Heart left ventricle (tissue), 16 donors: ENCODE results near the gene KLRF1. TPM values are rescaled to one million over a fixed set of nuclear protein-coding genes. Genes with fewer than 3 reads are reported as not detected.
A peak's percentile ranks its signal among the peaks of the same experiment; 100 is the strongest.

ENCODE experiments used
- ATAC-seq, 4 donors: fragments of 200-7000 bp; cut with Tn5 transposase; one replicate each; pipeline ENCODE4 v1.9.1; 2020 to 2022; ENCODE audit warnings: moderate library complexity in 4 of 4, mild to moderate bottlenecking in 3 of 4, moderate number of reproducible peaks in 1 of 4
- DNase-seq, 5 donors: peaks; one replicate each; pipeline ENCODE4 v3.0.0-alpha.2; 2020
- H3K27ac ChIP-seq, 12 donors: fragments of 200-600 bp; sonication (generic) in 4 of 12; one replicate each; pipeline versions ENCODE4 v1.5.0 to v1.8.0; 2016 to 2022; ENCODE audit warnings: mild to moderate bottlenecking in 2 of 12
- H3K27me3 ChIP-seq, 9 donors: fragments of 200-600 bp; sonication (generic) in 2 of 9; one replicate each; pipeline versions ENCODE4 v1.5.1 to v1.8.0; 2016 to 2022; ENCODE audit warnings: mild to moderate bottlenecking in 3 of 9
- H3K36me3 ChIP-seq, 9 donors: fragments of 200-600 bp; sonication (generic) in 2 of 9; one replicate each; pipeline versions ENCODE4 v1.5.0 to v1.8.0; 2018 to 2022; ENCODE audit warnings: mild to moderate bottlenecking in 2 of 9
- H3K4me1 ChIP-seq, 12 donors: fragments of 200-600 bp; sonication (generic) in 4 of 12; one replicate each; pipeline versions ENCODE4 v1.5.0 to v1.8.0; 2016 to 2022; ENCODE audit warnings: mild to moderate bottlenecking in 3 of 12
- H3K4me3 ChIP-seq, 12 donors: fragments of 200-600 bp; sonication (generic) in 4 of 12; one replicate each; pipeline versions ENCODE4 v1.5.0 to v1.8.0; 2017 to 2022; ENCODE audit warnings: mild to moderate bottlenecking in 9 of 12, moderate library complexity in 4 of 12
- H3K9me3 ChIP-seq, 12 donors: fragments of 200-600 bp; sonication (generic) in 4 of 12; one replicate each; pipeline versions ENCODE4 v1.5.0 to v1.8.0; 2016 to 2022; ENCODE audit warnings: mild to moderate bottlenecking in 1 of 12
- CTCF ChIP-seq, 12 donors: fragments of 200-600 bp; sonication (generic) in 4 of 12; IDR thresholded peaks; one replicate each; pipeline versions ENCODE4 v1.5.0 to v1.8.0; 2018 to 2022; ENCODE audit warnings: antibody characterized with exemption in 12 of 12, mild to moderate bottlenecking in 5 of 12
- POLR2A ChIP-seq, 2 donors: fragments of 450-650 bp; IDR thresholded peaks; one replicate each; pipeline ENCODE4 v1.6.1; 2017; ENCODE audit warnings: antibody characterized with exemption in 2 of 2, mild to moderate bottlenecking in 2 of 2, moderate library complexity in 2 of 2
- WGBS, 4 donors: extraction: QIAGEN DNeasy Blood & Tissue Kit in 2 of 4; methylation state at CpG; one replicate each; pipeline versions ENCODE4 v1.1.5 to v1.1.7; 2013 to 2018; 5-methylcytosine and 5-hydroxymethylcytosine counted together
- intact Hi-C, 10 donors: fragments of 100-400 bp; cut with DNase I; formaldehyde crosslinking; loops; one replicate each; pipeline versions ENCODE4 v1.11.1 to v1.14.2; 2022
- polyA plus RNA-seq, 2 donors: library from polyadenylated mRNA; stranded (reverse); fragments of 200-250 nt; gene quantifications; one replicate each; pipeline ENCODE4 v1.2.3, GENCODE V29; 2013
- total RNA-seq, 9 donors: library from RNA; depleted of rRNA in 2 of 9; stranded (reverse); fragments of >200 nt in 2 of 9; fragmentation: NEBNext Ultra II Directional in 3 of 9; extraction: Animal tissue kit (Norgen Biotek cat#: 25700) in 3 of 9; gene quantifications; one replicate each; pipeline versions ENCODE4 v1.1.0 to v1.2.4, GENCODE V29; 2016 to 2023
- donor health status: ischemic (EF 13 %, LVEDD 7.1; RV severe dilation, severe dysfunction).
- donor health status: healthy with polysubstance abuse.
- donor health status: DM: no; HTN: yes; CAD: no.
- donor health status: DM: no; HTN: no; CAD: no.
- donor health status: ischemic (EF 25% LVEDD 6.9; RV normal size, moderate dysfunction).
- donor health status: ischemic (EF 25% LVEDD 5.7; RV mildly dilated, moderate dysfunction).
- donor health status: healthy.
- donor health status: DM: yes; HTN: yes; CAD: no.
- donor health status: ischemic (EF 35%, LVEDD 5.7; RV mildly dilated, moderate dysfunction).
- donor health status: nonischemic (EF 11% LVEDD 7.7; RV severe dilation, severe dysfunction).
- donor health status: DM: yes; HTN: yes; CAD: no.
- donor health status: PGD.
- donor health status: ischemic (EF 29% LVEDD 5.4; RV normal size, mild dysfunction).
- donor health status: nonischemic (EF 23%, LVEDD 6.1; RV moderate dilation, normal function).

Gene KLRF1
- total and polyA plus RNA-seq, 11 donors = 0.08 to 1.1 (median 0.56) TPM; not detected in 2

DNA sequence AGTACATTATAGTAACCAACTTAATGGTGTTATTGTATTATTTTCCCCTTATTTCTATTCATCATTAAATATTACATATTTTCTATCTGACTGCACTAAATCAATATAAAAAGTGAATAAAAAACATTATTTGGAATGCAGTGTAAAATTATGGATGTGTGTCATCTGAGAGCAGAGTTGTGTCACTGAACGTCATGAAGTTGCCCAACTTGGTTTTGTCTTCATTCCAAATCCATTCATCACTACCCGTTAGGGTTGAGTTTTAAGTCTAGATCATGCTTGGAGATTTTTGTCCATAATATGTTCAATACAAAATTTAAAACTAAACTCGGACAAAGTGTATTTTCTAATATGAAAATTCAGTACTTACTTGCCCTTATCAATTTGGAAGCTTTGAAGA is 16.1 kb downstream of the KLRF1 start:
- no peak overlapping the region for H3K27ac ChIP-seq
- ATAC-seq (no peak), DNase-seq (no peak)
- TF ChIP-seq POLR2A (IDR thresholded peaks at IDR 0.05) = no peak
- no peak for TF ChIP-seq CTCF (IDR thresholded peaks at IDR 0.05)
- H3K27me3 ChIP-seq = no peaks in the 10 kb centered on the region
- WGBS, 4 donors = 57 to 78% (median 75%) methylated on average over 3 of the region's 3 CpGs
- H3K4me3 ChIP-seq = no peak overlapping the region
- H3K36me3 ChIP-seq = no peaks in the 10 kb centered on the region
- H3K9me3 ChIP-seq = peaks cover 0 to 30% (median 6%) of the 10 kb centered on the region in 12 donors
- H3K4me1 ChIP-seq = no peaks in the 10 kb centered on the region
- intact Hi-C loops = no loop called here

GRCh38 chr12:9848899-9849298 is 21.6 kb downstream of the KLRF1 start:
- no peaks in the 10 kb centered on the region for H3K4me1 ChIP-seq
- peaks cover 0 to 43% (median 13%) of the 10 kb centered on the region in 12 donors for H3K9me3 ChIP-seq
- TF ChIP-seq POLR2A (IDR thresholded peaks at IDR 0.05) = no peak
- WGBS, 4 donors = 49 to 63% (median 60%) methylated on average over 5 of the region's 5 CpGs
- intact Hi-C loops = no loop called here
- no peak overlapping the region for H3K27ac ChIP-seq
- H3K36me3 ChIP-seq = peaks cover 0 to 24% (median 19%) of the 10 kb centered on the region in 9 donors
- H3K27me3 ChIP-seq = no peaks in the 10 kb centered on the region
- H3K4me3 ChIP-seq = no peak overlapping the region
- DNase-seq = no peak
- no peak for ATAC-seq

- no peak for DNase-seq
- 94 to 95% (median 95%) methylated on average over 5 of the region's 5 CpGs for WGBS, 4 donors
- Histone ChIP-seq H3K4me1 (no peaks in the 10 kb centered on the region), H3K27me3 (no peaks in the 10 kb centered on the region), H3K27ac (no peak overlapping the region), H3K9me3 (peaks cover 0 to 34% (median 12%) of the 10 kb centered on the region in 12 donors), H3K4me3 (no peak overlapping the region), H3K36me3 (peaks cover 0 to 45% (median 25%) of the 10 kb centered on the region in 9 donors)
- TF ChIP-seq POLR2A (IDR thresholded peaks at IDR 0.05) (no peak), CTCF (IDR thresholded peaks at IDR 0.05) (no peak)
- intact Hi-C loops = no loop called here
- ATAC-seq = no peak
Observed at GRCh38 chr12:9851050-9851449, 23.8 kb downstream of the KLRF1 start.

DNA sequence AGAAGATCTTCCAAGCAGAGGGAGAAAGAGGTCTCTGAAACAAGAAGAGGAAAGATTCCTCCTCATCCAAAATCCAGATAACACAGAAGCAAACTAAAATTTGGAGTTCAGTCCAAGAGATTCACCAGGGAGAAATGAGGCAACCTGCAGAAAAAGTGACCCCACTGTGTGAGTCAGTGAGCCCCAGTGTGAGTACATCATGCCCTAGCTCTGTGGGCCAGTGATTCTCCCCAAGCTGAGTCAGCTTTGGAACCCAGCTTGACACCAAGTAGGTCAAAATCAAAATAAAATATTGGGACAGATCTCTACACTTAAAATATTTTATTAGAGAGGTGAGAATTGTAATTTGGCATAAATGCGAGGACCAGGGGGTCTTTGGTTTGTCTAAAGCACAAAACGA is 24.6 kb downstream of the KLRF1 start:
- Histone ChIP-seq H3K36me3 (peaks cover 0 to 54% (median 34%) of the 10 kb centered on the region in 9 donors), H3K27me3 (no peaks in the 10 kb centered on the region), H3K9me3 (peaks cover 0 to 26% (median 10%) of the 10 kb centered on the region in 12 donors), H3K4me1 (peaks cover 0 to 7% (median 0%) of the 10 kb centered on the region in 12 donors), H3K27ac (no peak overlapping the region), H3K4me3 (no peak overlapping the region)
- TF ChIP-seq POLR2A (IDR thresholded peaks at IDR 0.05) (no peak), CTCF (IDR thresholded peaks at IDR 0.05) (no peak)
- WGBS, 4 donors = 87 to 94% (median 90%) methylated on average over 2 of the region's 2 CpGs
- DNase-seq (no peak), ATAC-seq (no peak)
- intact Hi-C loops = no loop called here

- 83 to 95% (median 86%) methylated on average over 1 of the region's 1 CpG for WGBS, 4 donors
- no peaks in the 10 kb centered on the region for H3K9me3 ChIP-seq
- no peak for DNase-seq
- TF ChIP-seq CTCF (IDR thresholded peaks at IDR 0.05) (no peak), POLR2A (IDR thresholded peaks at IDR 0.05) (no peak)
- H3K27me3 ChIP-seq = no peaks in the 10 kb centered on the region
- intact Hi-C loops = no loop called here
- H3K4me1 ChIP-seq = peaks cover 0 to 35% (median 0%) of the 10 kb centered on the region in 12 donors
- peak overlapping the region in 1 of 12 donors; percentile 67 for H3K27ac ChIP-seq
- no peak overlapping the region for H3K4me3 ChIP-seq
- no peak for ATAC-seq
- H3K36me3 ChIP-seq = peaks cover 0 to 60% (median 38%) of the 10 kb centered on the region in 9 donors
Observed at GRCh38 chr12:9856151-9856550, 28.9 kb downstream of the KLRF1 start.
